ENCODE measurements around the gene B4GALNT2. TPM values are rescaled to one million over a fixed set of nuclear protein-coding genes. Genes with fewer than 3 reads are reported as not detected.

The B4GALNT2 gene
- total RNA-seq, 2 donors from 2014 or later = 0.04 to 0.11 TPM

GRCh38 chr17:49204516-49204915 lies 71.9 kb downstream of the B4GALNT2 start:
- no peak overlapping the region for H3K27ac ChIP-seq (ENCODE audit: low read depth, low read length)

DNA sequence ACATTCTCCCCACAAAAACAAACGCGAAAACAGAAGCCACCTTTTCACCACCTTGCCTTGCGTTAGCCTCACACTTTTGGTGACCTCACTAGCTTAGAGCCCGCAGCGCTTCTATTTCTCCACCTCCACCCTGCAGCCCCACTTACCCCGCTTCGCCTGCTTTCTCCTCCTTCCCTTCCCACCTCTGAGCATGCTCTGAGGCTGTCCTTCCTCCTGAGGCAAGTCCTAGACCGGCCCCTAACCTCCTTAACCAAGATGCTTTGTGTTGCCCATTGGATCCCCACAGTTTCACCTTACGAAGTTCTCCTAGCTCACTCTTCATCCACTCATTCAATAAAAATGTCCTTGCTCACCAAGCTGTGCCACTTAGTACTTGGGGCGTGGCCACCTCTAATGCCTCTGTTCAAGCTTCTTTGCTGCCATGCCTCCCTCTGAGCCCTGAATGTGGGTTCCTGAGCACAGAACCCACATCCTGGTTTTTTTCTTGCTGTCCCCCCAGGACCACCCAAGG lies 76.5 kb downstream of the B4GALNT2 start:
- DNase-seq = no peak
- Histone ChIP-seq H3K27me3 (ENCODE audit: control insufficient read depth, insufficient read depth, low read length, poor library complexity, severe bottlenecking) (peaks cover 3% of the 10 kb centered on the region), H3K4me1 (ENCODE audit: control insufficient read depth, insufficient read depth, low read length) (peaks cover 3% of the 10 kb centered on the region), H3K9ac (ENCODE audit: extremely low read depth, low read length, poor library complexity, severe bottlenecking) (no peak overlapping the region), H3K9me3 (ENCODE audit: control insufficient read depth, low read length) (no peaks in the 10 kb centered on the region), H3K27ac (ENCODE audit: low read depth, low read length) (no peak overlapping the region), H3K4me3 (ENCODE audit: low read length) (no peak overlapping the region), H3K36me3 (ENCODE audit: control insufficient read depth, insufficient read depth, low read length) (no peaks in the 10 kb centered on the region)
- no peak overlapping the region for H3K4me3 Mint-ChIP-seq
- WGBS, 2 experiments (ENCODE audit: insufficient coverage in 1 of 2, insufficient read length in 1 of 2) = 88 to 91% methylated on average over 8 to 10 of the region's 10 CpGs
- H3K27ac Mint-ChIP-seq = no peak overlapping the region
- H3K27me3 Mint-ChIP-seq (ENCODE audit: insufficient read depth) = peaks cover 19% of the 10 kb centered on the region
- no peak for TF ChIP-seq CTCF (conservative IDR thresholded peaks at IDR 0.05)
- H3K9me3 Mint-ChIP-seq = no peaks in the 10 kb centered on the region
- H3K4me1 Mint-ChIP-seq = peaks cover 24% of the 10 kb centered on the region
- no peaks in the 10 kb centered on the region for H3K36me3 Mint-ChIP-seq (ENCODE audit: low read depth)

More at GRCh38 chr17:49204516-49204915, 71.9 kb downstream of the B4GALNT2 start:
- 92 to 94% methylated on average over 2 of the region's 2 CpGs for WGBS, 2 experiments (ENCODE audit: insufficient coverage in 1 of 2, insufficient read length in 1 of 2)
- Histone ChIP-seq H3K9me3 (ENCODE audit: control insufficient read depth, low read length) (no peaks in the 10 kb centered on the region), H3K27me3 (ENCODE audit: control insufficient read depth, insufficient read depth, low read length, poor library complexity, severe bottlenecking) (peaks cover 4% of the 10 kb centered on the region), H3K36me3 (ENCODE audit: control insufficient read depth, insufficient read depth, low read length) (no peaks in the 10 kb centered on the region), H3K9ac (ENCODE audit: extremely low read depth, low read length, poor library complexity, severe bottlenecking) (no peak overlapping the region), H3K4me1 (ENCODE audit: control insufficient read depth, insufficient read depth, low read length) (peaks cover 3% of the 10 kb centered on the region), H3K4me3 (ENCODE audit: low read length) (no peak overlapping the region)
- H3K4me3 Mint-ChIP-seq = no peak overlapping the region
- no peaks in the 10 kb centered on the region for H3K9me3 Mint-ChIP-seq
- DNase-seq = no peak
- peaks cover 16% of the 10 kb centered on the region for H3K4me1 Mint-ChIP-seq
- H3K27me3 Mint-ChIP-seq (ENCODE audit: insufficient read depth) = peaks cover 40% of the 10 kb centered on the region
- TF ChIP-seq CTCF (conservative IDR thresholded peaks at IDR 0.05) = no peak
- no peak overlapping the region for H3K27ac Mint-ChIP-seq
- H3K36me3 Mint-ChIP-seq (ENCODE audit: low read depth) = no peaks in the 10 kb centered on the region

DNA sequence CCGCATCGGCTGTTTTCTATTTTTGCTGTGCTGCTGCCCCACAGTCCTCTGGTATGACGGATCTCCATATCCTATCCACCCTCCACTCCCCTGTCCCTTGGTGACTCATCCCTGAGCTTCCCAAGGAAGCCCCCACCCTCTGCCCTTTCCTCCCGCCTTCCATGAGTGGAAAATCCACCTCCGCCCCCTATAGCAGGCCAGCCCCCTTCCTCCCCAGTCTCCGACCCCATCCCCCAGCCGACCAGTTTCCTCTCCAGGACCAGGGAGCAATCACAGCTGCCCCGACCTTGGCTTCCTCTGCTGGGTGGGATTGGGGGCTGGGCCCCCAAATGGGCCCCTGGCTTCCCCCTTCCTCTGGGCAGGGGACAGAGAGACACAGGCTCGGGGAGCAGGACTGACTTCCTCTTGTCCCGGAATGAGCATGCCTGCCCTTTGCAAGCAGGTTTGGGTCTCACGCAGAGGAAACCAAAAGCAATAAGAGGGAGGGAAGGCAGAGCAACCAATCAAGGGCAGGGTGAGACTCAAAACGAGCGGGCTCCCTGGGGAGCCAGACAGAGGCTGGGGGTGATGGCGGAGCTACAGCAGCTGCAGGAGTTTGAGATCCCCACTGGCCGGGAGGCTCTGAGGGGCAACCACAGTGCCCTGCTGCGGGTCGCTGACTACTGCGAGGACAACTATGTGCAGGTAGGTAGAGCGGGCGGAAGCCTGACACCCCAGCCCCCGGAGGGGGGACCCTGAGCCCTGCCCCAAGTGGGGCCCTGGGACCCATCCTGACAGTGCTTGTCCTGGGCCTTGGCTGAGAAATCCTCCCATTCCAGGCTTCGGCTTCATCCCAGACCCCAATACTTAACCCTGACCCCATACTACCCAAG lies 77.8 kb downstream of the B4GALNT2 start, which contains the start of the genes ABI3 and GNGT2:
ABI3 (plus strand) TSS at position 550 of the 872 bp plus-strand sequence; CDS start at position 568, 18 bp downstream.
GNGT2 (minus strand) TSS at position 417 of the 872 bp plus-strand sequence. CDS start 3,152 bp downstream, outside the sequence.
- no peak within 1 kb of the TSS for H3K9ac ChIP-seq (ENCODE audit: extremely low read depth, low read length, poor library complexity, severe bottlenecking)
- H3K27me3 ChIP-seq (ENCODE audit: control insufficient read depth, insufficient read depth, low read length, poor library complexity, severe bottlenecking) = no peaks in the 10 kb centered on the region
- H3K4me3 Mint-ChIP-seq = peak within 1 kb of the TSS; percentile 33
- peak; percentile 87 for DNase-seq
- 67 to 72% methylated on average over 9 to 22 of the region's 22 CpGs for WGBS, 2 experiments (ENCODE audit: insufficient coverage in 1 of 2, insufficient read length in 1 of 2)
- peak within 1 kb of the TSS; percentile 22 for H3K27ac Mint-ChIP-seq
- H3K9me3 Mint-ChIP-seq = no peaks in the 10 kb centered on the region
- no peak within 1 kb of the TSS for H3K27ac ChIP-seq (ENCODE audit: low read depth, low read length)
- TF ChIP-seq CTCF (conservative IDR thresholded peaks at IDR 0.05) = no peak
- no peaks in the 10 kb centered on the region for H3K36me3 Mint-ChIP-seq (ENCODE audit: low read depth)
- no peaks in the 10 kb centered on the region for H3K9me3 ChIP-seq (ENCODE audit: control insufficient read depth, low read length)
- peaks cover 3% of the 10 kb centered on the region for H3K4me1 ChIP-seq (ENCODE audit: control insufficient read depth, insufficient read depth, low read length)
- peaks cover 10% of the 10 kb centered on the region for H3K27me3 Mint-ChIP-seq (ENCODE audit: insufficient read depth)
- no peaks in the 10 kb centered on the region for H3K36me3 ChIP-seq (ENCODE audit: control insufficient read depth, insufficient read depth, low read length)
- peaks cover 24% of the 10 kb centered on the region for H3K4me1 Mint-ChIP-seq
- no peak within 1 kb of the TSS for H3K4me3 ChIP-seq (ENCODE audit: low read length)

Data from endodermal cell (in vitro differentiated cells).